H9 (cell line): ENCODE measurements around the gene TBC1D4. TPM values are rescaled to one million over a fixed set of nuclear protein-coding genes. Genes with fewer than 3 reads are reported as not detected.

Experiments used
- DNase-seq: peaks from one replicate; pipeline ENCODE4 v3.0.0-alpha.2; 2017
- H2AFZ ChIP-seq: one replicate; pipeline ENCODE4 v1.6.1; 2013; ENCODE audit warnings: mild to moderate bottlenecking, low read length, control low read depth, moderate library complexity
- H2AK5ac ChIP-seq: 2 replicates; pipeline ENCODE4 v1.6.1; 2013; ENCODE audit warnings: low read length, control low read depth, mixed read lengths; ENCODE audit not compliant: insufficient read length
- H2BK120ac ChIP-seq: one replicate; pipeline ENCODE4 v1.6.1; 2013; ENCODE audit warnings: low read depth, mild to moderate bottlenecking, low read length, control low read depth, inconsistent platforms; ENCODE audit not compliant: poor library complexity, severe bottlenecking
- H2BK12ac ChIP-seq: 2 replicates; pipeline ENCODE4 v1.6.1; 2013; ENCODE audit warnings: low read length, control low read depth, mixed read lengths, low read depth; ENCODE audit not compliant: insufficient read length
- H2BK15ac ChIP-seq: 2 replicates; pipeline ENCODE4 v1.6.1; 2013; ENCODE audit warnings: low read depth, low read length, control low read depth
- H2BK20ac ChIP-seq: one replicate; pipeline ENCODE4 v1.6.1; 2013; ENCODE audit warnings: low read depth, mild to moderate bottlenecking, low read length, control low read depth, inconsistent platforms; ENCODE audit not compliant: poor library complexity, severe bottlenecking
- H2BK5ac ChIP-seq: 2 replicates; pipeline ENCODE4 v1.6.1; 2013; ENCODE audit warnings: low read length, control low read depth, mixed read lengths; ENCODE audit not compliant: insufficient read length
- H3K14ac ChIP-seq: 2 replicates; pipeline ENCODE4 v1.6.1; 2013; ENCODE audit warnings: low read length, control low read depth; ENCODE audit not compliant: insufficient read depth
- H3K18ac ChIP-seq: 2 replicates; pipeline ENCODE4 v1.6.1; 2013; ENCODE audit warnings: low read depth, mild to moderate bottlenecking, mixed read lengths, low read length, control low read depth; ENCODE audit not compliant: insufficient read length
- H3K23ac ChIP-seq: 2 replicates; pipeline ENCODE4 v1.6.1; 2013; ENCODE audit warnings: low read length, control low read depth, mixed read lengths, low read depth; ENCODE audit not compliant: insufficient read length
- H3K23me2 ChIP-seq: 2 replicates; pipeline ENCODE4 v1.6.1; 2013; ENCODE audit warnings: low read depth, mild to moderate bottlenecking, mixed read lengths, low read length, control low read depth; ENCODE audit not compliant: insufficient read length, poor library complexity, severe bottlenecking
- H3K27ac ChIP-seq: 2 replicates; pipeline ENCODE4 v1.5.1; 2013; ENCODE audit warnings: low read length, control low read depth, mixed read lengths, low read depth; ENCODE audit not compliant: insufficient read length
- H3K27me3 ChIP-seq: 2 replicates; pipeline ENCODE4 v1.6.1; 2013; ENCODE audit warnings: low read length, control low read depth, inconsistent platforms; ENCODE audit not compliant: insufficient read depth
- H3K4ac ChIP-seq: 2 replicates; pipeline ENCODE4 v1.6.1; 2013; ENCODE audit warnings: low read depth, mild to moderate bottlenecking, control low read depth, inconsistent platforms, low read length, moderate library complexity
- H3K4me1 ChIP-seq: 2 replicates; pipeline ENCODE4 v1.6.1; 2013; ENCODE audit warnings: low read length, control low read depth, inconsistent platforms; ENCODE audit not compliant: insufficient read depth
- H3K4me2 ChIP-seq: 2 replicates; pipeline ENCODE4 v1.6.1; 2013; ENCODE audit warnings: low read length, control low read depth, mixed read lengths; ENCODE audit not compliant: insufficient read length, insufficient read depth
- H3K56ac ChIP-seq: 2 replicates; pipeline ENCODE4 v1.6.1; 2013; ENCODE audit warnings: low read depth, mild to moderate bottlenecking, mixed read lengths, low read length, control low read depth; ENCODE audit not compliant: insufficient read length
- H3K79me1 ChIP-seq: 2 replicates; pipeline ENCODE4 v1.6.1; 2013; ENCODE audit warnings: low read depth, mild to moderate bottlenecking, moderate library complexity, low read length, control low read depth, inconsistent platforms; ENCODE audit not compliant: insufficient read depth, poor library complexity, severe bottlenecking
- H3K79me2 ChIP-seq: 2 replicates; pipeline ENCODE4 v1.6.1; 2013; ENCODE audit warnings: low read length, control low read depth, inconsistent platforms; ENCODE audit not compliant: insufficient read depth
- H3K9ac ChIP-seq: 2 replicates; pipeline ENCODE4 v1.6.1; 2013; ENCODE audit warnings: low read length, control low read depth, mixed read lengths; ENCODE audit not compliant: insufficient read length; ENCODE audit errors: extremely low read depth
- H3K9me3 ChIP-seq: one replicate; pipeline ENCODE4 v1.6.1; 2013; ENCODE audit warnings: low read depth, low read length, inconsistent platforms; ENCODE audit not compliant: control insufficient read depth
- H3T11ph ChIP-seq: one replicate; pipeline ENCODE4 v1.6.1; 2013; ENCODE audit warnings: mild to moderate bottlenecking, low read length, control low read depth, inconsistent platforms
- H4K20me1 ChIP-seq: one replicate; pipeline ENCODE4 v1.6.1; 2013; ENCODE audit not compliant: control insufficient read depth, insufficient read length, insufficient read depth
- H4K5ac ChIP-seq: 2 replicates; pipeline ENCODE4 v1.6.1; 2013; ENCODE audit warnings: low read depth, mild to moderate bottlenecking, mixed read lengths, low read length, control low read depth; ENCODE audit not compliant: insufficient read length
- H4K8ac ChIP-seq: replicated peaks from 2 replicates; pipeline ENCODE4 v1.6.1; 2013; ENCODE audit warnings: low read length, control low read depth, mixed read lengths, low read depth; ENCODE audit not compliant: insufficient read length
- H4K91ac ChIP-seq: 2 replicates; pipeline ENCODE4 v1.6.1; 2013; ENCODE audit warnings: low read depth, mild to moderate bottlenecking, moderate library complexity, mixed read lengths, low read length, control low read depth; ENCODE audit not compliant: insufficient read length
- H3K27ac Mint-ChIP-seq, 3 experiments: 2 replicates in 2 of 3; 3 replicates in 1 of 3; pipeline ENCODE4 v1.8.0; 2020 to 2021; ENCODE audit warnings: mixed read lengths in 3 of 3, mild to moderate bottlenecking in 1 of 3, moderate library complexity in 1 of 3
- H3K27me3 Mint-ChIP-seq: 2 replicates; pipeline ENCODE4 v1.8.0; 2021; ENCODE audit warnings: low read depth, mild to moderate bottlenecking, moderate library complexity, mixed read lengths
- H3K36me3 Mint-ChIP-seq, 3 experiments: 2 replicates in 2 of 3; 3 replicates in 1 of 3; pipeline ENCODE4 v1.8.0; 2020 to 2021; ENCODE audit warnings: low read depth in 3 of 3, mixed read lengths in 3 of 3; ENCODE audit not compliant: insufficient read depth in 1 of 3
- H3K4me1 Mint-ChIP-seq, 2 experiments: 2 replicates each; pipeline ENCODE4 v1.8.0; 2020; ENCODE audit warnings: mixed read lengths in 2 of 2
- H3K4me3 Mint-ChIP-seq, 2 experiments: 2 replicates in 1 of 2; 3 replicates in 1 of 2; pipeline ENCODE4 v1.8.0; 2020 to 2021; ENCODE audit warnings: mild to moderate bottlenecking in 2 of 2, mixed read lengths in 2 of 2, moderate library complexity in 1 of 2
- H3K9me3 Mint-ChIP-seq, 2 experiments: 2 replicates in 1 of 2; 3 replicates in 1 of 2; pipeline ENCODE4 v1.8.0; 2020; ENCODE audit warnings: mild to moderate bottlenecking in 2 of 2, mixed read lengths in 2 of 2, moderate library complexity in 1 of 2
- WGBS: extraction: QIAGEN DNeasy Blood & Tissue Kit; methylation state at CpG from one replicate; pipeline ENCODE4 v1.1.7; 2013; ENCODE audit warnings: missing lambda C conversion rate, low lambda C conversion rate, mixed read lengths; ENCODE audit not compliant: insufficient read length; ENCODE audit errors: extremely low coverage; 5-methylcytosine and 5-hydroxymethylcytosine counted together
- total RNA-seq: library from RNA; stranded (reverse); gene quantifications from 2 replicates; pipeline ENCODE4 v1.2.1, GENCODE V29; 2021
- TF ChIP-seq, protein P1 (sequence below): fragments of 200-600 bp; sonication (generic); conservative IDR thresholded peaks from 3 replicates; pipeline ENCODE4 v1.8.0; 2021; ENCODE audit warnings: antibody characterized with exemption, mild to moderate bottlenecking

Gene TBC1D4
- total RNA-seq, 1 experiment from 2014 or later = 10.5 TPM

DNA sequence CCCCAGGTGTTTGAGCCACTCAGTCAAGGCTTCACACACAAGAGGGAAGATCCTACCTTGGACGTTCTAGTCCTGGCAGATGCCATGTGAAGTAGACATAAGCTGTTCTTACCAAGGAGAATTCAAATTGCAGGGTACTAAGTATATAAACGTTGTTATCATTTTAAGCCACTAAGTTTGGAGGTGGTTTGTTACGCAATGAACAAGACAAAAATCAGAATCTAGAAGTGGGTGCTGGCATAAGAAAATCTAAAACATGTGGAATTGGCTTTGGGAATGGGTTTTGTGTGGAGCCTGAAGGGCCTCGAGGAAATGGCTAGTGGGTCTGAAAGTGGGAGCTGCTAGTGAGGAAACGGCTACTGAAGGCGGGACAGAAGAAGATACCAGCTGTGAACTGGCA, 83.9 kb downstream of the TBC1D4 start:
- no peak overlapping the region for H2BK5ac ChIP-seq
- H4K8ac ChIP-seq = no peak overlapping the region
- H2BK12ac ChIP-seq = no peak overlapping the region
- no peak overlapping the region for H3K4ac ChIP-seq
- no peak overlapping the region for H3K23ac ChIP-seq
- no peak overlapping the region for H4K5ac ChIP-seq
- Mint-ChIP-seq H3K36me3 (peaks cover 0 to 3% (median 0%) of the 10 kb centered on the region in 3 experiments; a peak in 2 of 7 replicates), H3K4me1 (0 out of 4 replicates have a peak, but pooled peaks cover 0 to 3% of the 10 kb centered on the region in 2 experiments), H3K4me3 (no peak overlapping the region), H3K27ac (no peak overlapping the region), H3K27me3 (no peaks in the 10 kb centered on the region), H3K9me3 (peaks cover 0 to 7% of the 10 kb centered on the region in 2 experiments; a peak in 2 of 5 replicates)
- no peak overlapping the region for H2BK20ac ChIP-seq
- H4K91ac ChIP-seq = no peak overlapping the region
- no peak for DNase-seq
- peaks cover 1% of the 10 kb centered on the region; the same call in 1 of the 2 replicates for H3K79me2 ChIP-seq
- TF ChIP-seq, protein P1, sequence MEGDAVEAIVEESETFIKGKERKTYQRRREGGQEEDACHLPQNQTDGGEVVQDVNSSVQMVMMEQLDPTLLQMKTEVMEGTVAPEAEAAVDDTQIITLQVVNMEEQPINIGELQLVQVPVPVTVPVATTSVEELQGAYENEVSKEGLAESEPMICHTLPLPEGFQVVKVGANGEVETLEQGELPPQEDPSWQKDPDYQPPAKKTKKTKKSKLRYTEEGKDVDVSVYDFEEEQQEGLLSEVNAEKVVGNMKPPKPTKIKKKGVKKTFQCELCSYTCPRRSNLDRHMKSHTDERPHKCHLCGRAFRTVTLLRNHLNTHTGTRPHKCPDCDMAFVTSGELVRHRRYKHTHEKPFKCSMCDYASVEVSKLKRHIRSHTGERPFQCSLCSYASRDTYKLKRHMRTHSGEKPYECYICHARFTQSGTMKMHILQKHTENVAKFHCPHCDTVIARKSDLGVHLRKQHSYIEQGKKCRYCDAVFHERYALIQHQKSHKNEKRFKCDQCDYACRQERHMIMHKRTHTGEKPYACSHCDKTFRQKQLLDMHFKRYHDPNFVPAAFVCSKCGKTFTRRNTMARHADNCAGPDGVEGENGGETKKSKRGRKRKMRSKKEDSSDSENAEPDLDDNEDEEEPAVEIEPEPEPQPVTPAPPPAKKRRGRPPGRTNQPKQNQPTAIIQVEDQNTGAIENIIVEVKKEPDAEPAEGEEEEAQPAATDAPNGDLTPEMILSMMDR = no peak
- H3K4me1 ChIP-seq = no peaks in the 10 kb centered on the region
- no peak overlapping the region for H2BK120ac ChIP-seq
- no peak overlapping the region for H2AK5ac ChIP-seq
- no peak overlapping the region for H3T11ph ChIP-seq
- H3K23me2 ChIP-seq = no peaks in the 10 kb centered on the region
- no peak overlapping the region for H2BK15ac ChIP-seq
- no peak overlapping the region for H3K27ac ChIP-seq
- no peaks in the 10 kb centered on the region for H4K20me1 ChIP-seq
- no peaks in the 10 kb centered on the region for H3K9me3 ChIP-seq
- no peak overlapping the region for H3K4me2 ChIP-seq
- H2AFZ ChIP-seq = no peak overlapping the region
- H3K18ac ChIP-seq = no peak overlapping the region
- H3K14ac ChIP-seq = no peak overlapping the region
- no CpG with 5 or more reads among the region's 6 CpGs for WGBS
- no peak overlapping the region for H3K9ac ChIP-seq
- no peak overlapping the region for H3K56ac ChIP-seq
- H3K79me1 ChIP-seq = peaks cover 2% of the 10 kb centered on the region
- no peaks in the 10 kb centered on the region for H3K27me3 ChIP-seq
